HG03135 (cell line): Measurements from ENCODE around the gene TOMM34.

ENCODE experiments used
- ATAC-seq: cut with Tn5 transposase; IDR thresholded peaks from one replicate; pipeline ENCODE4 v1.9.1; 2021; ENCODE audit warnings: mild to moderate bottlenecking, moderate library complexity; ENCODE audit not compliant: unreplicated experiment

TOMM34 gene

GRCh38 chr20:44960103-44960852 is at the start of gene TOMM34:
Gene TOMM34, minus strand, starts transcription at chr20:44960397. Its CDS starts 64 bp downstream, at chr20:44960333.
- peak; percentile 84 for ATAC-seq

GRCh38 chr20:45008521-45009049 is 48.4 kb upstream of the TOMM34 start:
- ATAC-seq, result no peak

GRCh38 chr20:44997668-44998067 is 37.5 kb upstream of the TOMM34 start:
- ATAC-seq, result no peak

GRCh38 chr20:44997171-44997570 is 37.0 kb upstream of the TOMM34 start:
- no peak for ATAC-seq

- no peak for ATAC-seq
Observed at GRCh38 chr20:44993343-44993742, 33.1 kb upstream of the TOMM34 start.

- ATAC-seq, result no peak
Observed at GRCh38 chr20:44990957-44991356, 30.8 kb upstream of the TOMM34 start.

- ATAC-seq, result no peak
Observed at GRCh38 chr20:44990425-44990824, 30.2 kb upstream of the TOMM34 start.

GRCh38 chr20:44988631-44989171 is 28.5 kb upstream of the TOMM34 start:
- ATAC-seq, result no peak

- ATAC-seq, result no peak
Observed at GRCh38 chr20:44983093-44983674, 23.0 kb upstream of the TOMM34 start.

GRCh38 chr20:44981736-44982406 is 21.7 kb upstream of the TOMM34 start:
- ATAC-seq, result no peak

GRCh38 chr20:44979090-44979621 is 19.0 kb upstream of the TOMM34 start:
- ATAC-seq, result peak; percentile 86

GRCh38 chr20:44976698-44977097 is 16.5 kb upstream of the TOMM34 start:
- no peak for ATAC-seq

- ATAC-seq, result no peak
Observed at GRCh38 chr20:44973053-44973452, 12.9 kb upstream of the TOMM34 start.

- ATAC-seq, result no peak
Observed at GRCh38 chr20:44970243-44970757, 10.1 kb upstream of the TOMM34 start.

GRCh38 chr20:44969300-44969894 is 9.2 kb upstream of the TOMM34 start:
- ATAC-seq, result no peak

- ATAC-seq, result no peak
Observed at GRCh38 chr20:44967207-44967807, 7.1 kb upstream of the TOMM34 start.

GRCh38 chr20:44966030-44966961 is 6.1 kb upstream of the TOMM34 start, which contains the start of gene STK4:
Gene STK4, plus strand, starts transcription at chr20:44966512. Its CDS starts 57 bp downstream, at chr20:44966569.
- peak; percentile 71 for ATAC-seq

- no peak for ATAC-seq
Observed at GRCh38 chr20:44965651-44966029, 5.4 kb upstream of the TOMM34 start.
